ENCODE data around the gene GABRP.

The GABRP gene

GRCh38 chr5:170860415-170860814 is 76.9 kb downstream of the GABRP start:
- no peak for DNase-seq (ENCODE audit: insufficient read length, low spot score)
- FAIRE-seq = no peak

GRCh38 chr5:170860818-170861666 is 77.5 kb downstream of the GABRP start:
- FAIRE-seq (no peak), DNase-seq (ENCODE audit: insufficient read length, low spot score) (no peak)

- FAIRE-seq (no peak), DNase-seq (ENCODE audit: insufficient read length, low spot score) (no peak)
Measured at GRCh38 chr5:170861667-170861916, 78.1 kb downstream of the GABRP start.

GRCh38 chr5:170861917-170862766 is 78.6 kb downstream of the GABRP start, which contains the start of gene RANBP17:
RANBP17 (plus strand) TSS chr5:170862018.
- DNase-seq (ENCODE audit: insufficient read length, low spot score) (no peak), FAIRE-seq (no peak)

- FAIRE-seq (no peak), DNase-seq (ENCODE audit: insufficient read length, low spot score) (no peak)
Measured at GRCh38 chr5:170863646-170864045, 80.1 kb downstream of the GABRP start.
